CD4-positive, alpha-beta T cell (primary cell): ENCODE measurements around the gene XPNPEP3. TPM values are rescaled to one million over a fixed set of nuclear protein-coding genes. Genes with fewer than 3 reads are reported as not detected.
"Not testable (repeated sequence)": the region's sequence is repeated elsewhere in the genome, so short reads cannot be mapped to it uniquely, and the experiment has no call there.

Experiments
- ATAC-seq: fragments of 200-7000 bp; cut with Tn5 transposase; one replicate; pipeline ENCODE4 v1.10.0; 2022; ENCODE audit warnings: mild to moderate bottlenecking; ENCODE audit not compliant: poor library complexity
- CTCF ChIA-PET: fragments of 350-600 bp; sonication (Branson Sonifier 250); formaldehyde crosslinking; loops from one replicate; lab custom pipeline; 2021; ENCODE audit warnings: antibody characterized with exemption, inconsistent platforms; lab: Charles Lee
- POLR2A ChIA-PET: fragments of 350-600 bp; sonication (Branson Sonifier 250); formaldehyde crosslinking; loops from one replicate; lab custom pipeline; 2021; ENCODE audit warnings: antibody characterized with exemption, inconsistent platforms; lab: Charles Lee
- DNase-seq, 14 experiments: peaks; one replicate each; pipeline ENCODE4 v3.0.0-alpha.2; 2013 to 2020; ENCODE audit warnings: mixed read lengths in 2 of 14
- H3K27ac ChIP-seq, 2 donors: one replicate each; pipeline versions ENCODE4 v1.5.1 to v1.7.0; 2013; ENCODE audit warnings: low read length in 2 of 2, low read depth in 1 of 2, mild to moderate bottlenecking in 1 of 2
- H3K27me3 ChIP-seq, 2 experiments: 1 replicate in 1 of 2; 2 replicates in 1 of 2; pipeline versions ENCODE4 v1.6.1 to v1.7.0; 2013; ENCODE audit warnings: low read length in 2 of 2, control low read depth in 1 of 2, mild to moderate bottlenecking in 1 of 2, moderate library complexity in 1 of 2; ENCODE audit not compliant: insufficient read depth in 2 of 2, control insufficient read depth in 1 of 2
- H3K36me3 ChIP-seq: one replicate; pipeline ENCODE4 v1.6.1; 2013; ENCODE audit warnings: low read length, control low read depth; ENCODE audit not compliant: insufficient read depth
- H3K4me1 ChIP-seq: one replicate; pipeline ENCODE4 v1.6.1; 2013; ENCODE audit warnings: low read length, control low read depth; ENCODE audit not compliant: insufficient read depth
- H3K4me3 ChIP-seq: one replicate; pipeline ENCODE4 v1.5.1; 2013; ENCODE audit warnings: mild to moderate bottlenecking, low read length, moderate library complexity
- H3K9me3 ChIP-seq, 2 experiments: 1 replicate in 1 of 2; 2 replicates in 1 of 2; pipeline versions ENCODE4 v1.6.1 to v1.7.0; 2013; ENCODE audit warnings: low read length in 2 of 2, mild to moderate bottlenecking in 2 of 2, control low read depth in 1 of 2, moderate library complexity in 1 of 2; ENCODE audit not compliant: control insufficient read depth in 1 of 2, insufficient read depth in 1 of 2
- H3K27ac Mint-ChIP-seq: one replicate; pipeline ENCODE4 v1.8.0; 2020; ENCODE audit warnings: mixed read lengths
- H3K27me3 Mint-ChIP-seq: one replicate; pipeline ENCODE4 v1.8.0; 2021; ENCODE audit warnings: mixed read lengths
- H3K36me3 Mint-ChIP-seq: one replicate; pipeline ENCODE4 v1.8.0; 2021; ENCODE audit warnings: low read depth, mixed read lengths
- H3K4me1 Mint-ChIP-seq: one replicate; pipeline ENCODE4 v1.8.0; 2021; ENCODE audit warnings: low read depth, mixed read lengths
- H3K4me3 Mint-ChIP-seq: one replicate; pipeline ENCODE4 v1.8.0; 2020; ENCODE audit warnings: mild to moderate bottlenecking, mixed read lengths
- H3K9me3 Mint-ChIP-seq: one replicate; pipeline ENCODE4 v1.8.0; 2020; ENCODE audit warnings: mixed read lengths
- CTCF ChIP-seq: fragments of 200-600 bp; IDR thresholded peaks from one replicate; pipeline ENCODE4 v1.8.0; 2022; ENCODE audit warnings: antibody characterized with exemption, mild to moderate bottlenecking
- intact Hi-C, 2 experiments: fragments of 100-400 bp; cut with DNase I in 1 of 2; cut with micrococcal nuclease in 1 of 2; formaldehyde crosslinking; loops; one replicate each; pipeline versions ENCODE4 v1.15.1 to v1.9.0; 2023 to 2025; cut with DNase I, micrococcal nuclease
- total RNA-seq, 174 experiments: library from RNA in 2 of 174; stranded (reverse) in 2 of 174; gene quantifications; one replicate each; pipeline ENCODE4 v1.2.3 and lab custom pipeline; 2021 to 2026

Gene XPNPEP3
- total RNA-seq, 2 experiments from 2014 or later, result 16.3 to 17.9 TPM

DNA sequence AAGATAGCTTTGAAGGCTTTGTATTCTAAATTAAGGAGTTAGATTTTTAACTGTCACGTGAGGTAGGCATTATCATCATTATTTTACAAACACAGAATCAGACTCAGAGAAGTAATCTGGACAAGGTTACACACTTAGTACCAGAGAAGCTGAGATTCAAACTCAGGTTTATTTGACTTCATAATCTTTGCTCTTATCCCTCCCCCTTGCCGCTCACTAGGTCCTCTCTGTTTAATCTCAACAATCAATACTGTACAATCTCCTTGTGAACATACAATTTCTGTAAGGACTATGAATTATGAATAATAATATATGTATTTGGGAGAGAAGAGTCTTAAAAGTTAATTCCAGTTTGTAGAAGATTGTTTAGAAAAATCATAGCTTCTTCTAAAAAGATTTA is 10.2 kb downstream of the XPNPEP3 start:
- Histone ChIP-seq H3K4me1 (no peaks in the 10 kb centered on the region), H3K4me3 (no peak overlapping the region), H3K27ac (no peak overlapping the region), H3K9me3 (no peaks in the 10 kb centered on the region), H3K27me3 (no peaks in the 10 kb centered on the region), H3K36me3 (peaks cover 8% of the 10 kb centered on the region)
- no peak for TF ChIP-seq CTCF
- DNase-seq, result no peak
- Mint-ChIP-seq H3K4me1 (peaks cover 34% of the 10 kb centered on the region), H3K4me3 (no peak overlapping the region), H3K27me3 (no peaks in the 10 kb centered on the region), H3K27ac (no peak overlapping the region), H3K36me3 (peaks cover 29% of the 10 kb centered on the region), H3K9me3 (no peaks in the 10 kb centered on the region)
- CTCF ChIA-PET, result interaction anchor here (1.0 to 1.2 kb wide), 2 partner anchors 9 to 11 kb away, joined by 3 to 5 read pairs; partner anchors contain the start of gene ST13
- intact Hi-C loops, result no loop called here
- ATAC-seq, result no peak
- POLR2A ChIA-PET, result interaction anchor here (1.3 kb wide), 1 partner anchor 32 kb away, joined by 4 read pairs; no protein-coding TSS in a partner anchor

- H3K4me3 ChIP-seq, H3K27ac Mint-ChIP-seq, ATAC-seq, intact Hi-C loops, H3K36me3 ChIP-seq, H3K9me3 Mint-ChIP-seq, H3K4me1 ChIP-seq, H3K27me3 ChIP-seq, H3K9me3 ChIP-seq, H3K4me3 Mint-ChIP-seq, DNase-seq, H3K27ac ChIP-seq, H3K27me3 Mint-ChIP-seq: not testable (repeated sequence)
- ChIA-PET POLR2A (interaction anchor here (0.7 kb wide), 1 partner anchor 225 kb away, joined by 3 read pairs; no protein-coding TSS in a partner anchor), CTCF (interaction anchor here (1.2 to 1.4 kb wide), 2 partner anchors 12 to 54 kb away, joined by 3 read pairs; partner anchors contain the start of gene ST13)
- H3K4me1 Mint-ChIP-seq, result peaks cover 29% of the 10 kb centered on the region
- H3K36me3 Mint-ChIP-seq, result peaks cover 27% of the 10 kb centered on the region
Observed at GRCh38 chr22:40868379-40868778, 11.4 kb downstream of the XPNPEP3 start.

- H3K4me3 ChIP-seq, result no peak overlapping the region
- H3K27ac ChIP-seq, result no peak overlapping the region
- Mint-ChIP-seq H3K36me3 (peaks cover 50% of the 10 kb centered on the region), H3K4me3 (no peak overlapping the region), H3K27me3 (no peaks in the 10 kb centered on the region), H3K27ac (no peak overlapping the region), H3K9me3 (no peaks in the 10 kb centered on the region), H3K4me1 (no peaks in the 10 kb centered on the region)
- peaks cover 14% of the 10 kb centered on the region for H3K36me3 ChIP-seq
- DNase-seq (no peak), ATAC-seq (no peak)
- TF ChIP-seq CTCF, result no peak
- intact Hi-C loops, result no loop called here
- no peaks in the 10 kb centered on the region for H3K4me1 ChIP-seq
- CTCF ChIA-PET, result no interaction called here
- no peaks in the 10 kb centered on the region for H3K27me3 ChIP-seq
- H3K9me3 ChIP-seq, result no peaks in the 10 kb centered on the region
- POLR2A ChIA-PET, result interaction anchor here (0.6 kb wide), 1 partner anchor 25 kb away, joined by 4 read pairs; no protein-coding TSS in a partner anchor
Observed at GRCh38 chr22:40874016-40874415, 17.1 kb downstream of the XPNPEP3 start.

DNA sequence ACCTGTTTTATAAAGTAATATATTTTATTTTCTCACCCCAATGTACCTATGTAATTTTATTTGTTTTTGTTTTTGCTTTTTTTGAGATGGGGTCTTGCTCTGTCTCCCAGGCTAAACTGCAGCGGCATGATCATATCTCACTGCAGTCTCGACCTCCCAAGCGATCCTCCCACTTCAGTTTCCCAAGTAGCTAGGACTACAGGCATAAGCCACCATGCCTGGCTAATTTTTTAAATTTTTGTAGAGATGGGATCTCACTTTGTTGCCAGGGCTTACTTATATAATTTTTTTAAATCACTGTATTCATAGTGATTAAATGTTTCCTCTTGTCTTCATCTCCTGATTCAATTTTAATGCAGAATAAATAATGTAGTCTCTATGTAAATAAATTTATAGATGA is 18.2 kb downstream of the XPNPEP3 start:
- no peaks in the 10 kb centered on the region for H3K27me3 Mint-ChIP-seq
- intact Hi-C loops, result no loop called here
- peaks cover 47% of the 10 kb centered on the region for H3K36me3 Mint-ChIP-seq
- ATAC-seq (no peak), DNase-seq (no peak)
- CTCF ChIA-PET, result interaction anchor here (1.6 kb wide), 1 partner anchor 8 kb away, joined by 5 read pairs; no protein-coding TSS in a partner anchor
- no peaks in the 10 kb centered on the region for H3K4me1 ChIP-seq
- no peak overlapping the region for H3K27ac ChIP-seq
- no peak overlapping the region for H3K4me3 ChIP-seq
- no peak overlapping the region for H3K27ac Mint-ChIP-seq
- no peaks in the 10 kb centered on the region for H3K27me3 ChIP-seq
- H3K9me3 Mint-ChIP-seq, result no peaks in the 10 kb centered on the region
- no peak for TF ChIP-seq CTCF
- POLR2A ChIA-PET, result no interaction called here
- peaks cover 14% of the 10 kb centered on the region for H3K36me3 ChIP-seq
- H3K4me3 Mint-ChIP-seq, result no peak overlapping the region
- H3K4me1 Mint-ChIP-seq, result no peaks in the 10 kb centered on the region
- H3K9me3 ChIP-seq, result no peaks in the 10 kb centered on the region
